Fibroblast of pulmonary artery (primary cell): Measurements from ENCODE around the gene PALM3.
A peak's percentile ranks its signal among the peaks of the same experiment; 100 is the strongest.

ENCODE experiments used
- DNase-seq: peaks from one replicate; pipeline ENCODE4 v3.0.0-alpha.2; 2010; ENCODE audit warnings: low read depth
- H3K4me3 ChIP-seq: replicated peaks from 2 replicates; pipeline ENCODE4 v1.5.1; 2011; ENCODE audit warnings: low read depth, mild to moderate bottlenecking, control low read depth, low read length, moderate library complexity
- TF ChIP-seq, protein P1 (sequence below): IDR thresholded peaks from 2 replicates; pipeline ENCODE4 v1.5.1; 2011; ENCODE audit warnings: mild to moderate bottlenecking, control low read depth, low read length, inconsistent platforms; ENCODE audit errors: missing control alignments

PALM3 gene

DNA sequence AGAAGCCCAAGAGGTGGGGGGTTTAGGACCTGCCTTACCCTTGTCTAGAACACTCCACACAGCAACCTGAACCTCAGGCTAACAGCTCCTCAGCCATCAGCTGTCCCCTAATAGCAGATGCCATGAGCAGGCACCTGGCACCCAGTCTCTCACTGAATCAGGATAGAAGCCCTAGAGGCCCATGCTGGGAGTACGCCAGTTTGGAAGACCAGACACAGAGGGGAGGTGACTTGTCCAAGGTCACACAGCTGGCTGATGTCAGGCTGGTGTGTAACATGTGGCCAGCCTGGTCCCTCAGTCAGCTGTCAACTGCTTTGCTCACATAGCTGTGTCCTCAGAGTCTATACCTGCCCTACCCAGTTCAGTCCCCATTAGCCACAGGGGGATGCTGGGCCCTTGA is 41.4 kb upstream of the PALM3 start:
- no peak for DNase-seq
- no peak overlapping the region for H3K4me3 ChIP-seq
- TF ChIP-seq, protein P1, sequence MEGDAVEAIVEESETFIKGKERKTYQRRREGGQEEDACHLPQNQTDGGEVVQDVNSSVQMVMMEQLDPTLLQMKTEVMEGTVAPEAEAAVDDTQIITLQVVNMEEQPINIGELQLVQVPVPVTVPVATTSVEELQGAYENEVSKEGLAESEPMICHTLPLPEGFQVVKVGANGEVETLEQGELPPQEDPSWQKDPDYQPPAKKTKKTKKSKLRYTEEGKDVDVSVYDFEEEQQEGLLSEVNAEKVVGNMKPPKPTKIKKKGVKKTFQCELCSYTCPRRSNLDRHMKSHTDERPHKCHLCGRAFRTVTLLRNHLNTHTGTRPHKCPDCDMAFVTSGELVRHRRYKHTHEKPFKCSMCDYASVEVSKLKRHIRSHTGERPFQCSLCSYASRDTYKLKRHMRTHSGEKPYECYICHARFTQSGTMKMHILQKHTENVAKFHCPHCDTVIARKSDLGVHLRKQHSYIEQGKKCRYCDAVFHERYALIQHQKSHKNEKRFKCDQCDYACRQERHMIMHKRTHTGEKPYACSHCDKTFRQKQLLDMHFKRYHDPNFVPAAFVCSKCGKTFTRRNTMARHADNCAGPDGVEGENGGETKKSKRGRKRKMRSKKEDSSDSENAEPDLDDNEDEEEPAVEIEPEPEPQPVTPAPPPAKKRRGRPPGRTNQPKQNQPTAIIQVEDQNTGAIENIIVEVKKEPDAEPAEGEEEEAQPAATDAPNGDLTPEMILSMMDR = no peak

DNA sequence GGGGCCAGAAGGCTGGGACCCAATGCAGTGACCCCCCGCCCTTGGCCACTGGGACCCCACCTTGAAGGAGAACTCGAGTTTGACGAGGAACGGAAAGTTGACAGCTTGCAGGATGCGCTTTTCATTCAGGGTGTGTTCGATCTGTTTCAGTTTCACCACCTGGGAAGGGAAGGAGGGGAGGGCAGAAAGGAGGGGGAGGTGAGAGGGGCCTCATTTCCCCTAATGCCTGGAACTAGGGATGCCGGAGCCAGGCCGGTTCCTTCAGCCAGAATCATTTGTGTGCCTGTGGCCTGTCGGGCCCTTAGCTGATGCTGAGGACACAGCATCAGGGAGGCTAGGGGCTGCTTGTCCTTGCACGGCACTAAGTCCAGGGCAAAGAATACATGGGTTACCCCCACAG is 40.9 kb upstream of the PALM3 start:
- no peak for DNase-seq
- TF ChIP-seq, protein P1 = no peak
- H3K4me3 ChIP-seq = no peak overlapping the region

DNA sequence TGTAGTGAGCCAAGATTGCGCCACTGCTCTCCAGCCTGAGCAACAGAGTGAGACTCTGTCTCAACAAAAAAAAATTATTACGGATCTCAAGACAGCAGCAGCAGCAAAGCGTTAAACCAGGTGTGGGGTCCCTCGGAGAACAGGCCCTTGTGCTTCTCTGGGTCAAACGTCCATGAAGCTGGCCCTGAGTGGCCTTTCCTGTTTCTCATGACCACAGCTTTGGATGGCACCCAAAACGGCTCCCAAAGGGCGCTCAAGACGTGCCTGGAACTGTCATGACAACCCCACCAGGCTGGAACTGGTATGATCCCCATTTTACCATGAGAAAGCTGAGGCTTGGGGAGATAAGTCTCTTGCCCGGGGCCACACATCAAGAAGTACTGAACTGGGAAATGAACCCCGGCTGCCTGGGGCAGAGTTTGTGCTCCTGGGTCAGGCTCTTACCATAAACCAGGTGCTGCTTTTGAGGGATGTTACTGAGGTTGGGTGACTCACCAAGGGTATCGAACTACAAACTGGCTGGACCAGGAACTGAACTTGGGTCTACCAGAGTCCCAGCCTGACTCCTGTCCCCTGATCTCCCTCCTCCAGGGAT is 40.3 kb upstream of the PALM3 start:
- H3K4me3 ChIP-seq = no peak overlapping the region
- TF ChIP-seq, protein P1 = no peak
- no peak for DNase-seq

DNA sequence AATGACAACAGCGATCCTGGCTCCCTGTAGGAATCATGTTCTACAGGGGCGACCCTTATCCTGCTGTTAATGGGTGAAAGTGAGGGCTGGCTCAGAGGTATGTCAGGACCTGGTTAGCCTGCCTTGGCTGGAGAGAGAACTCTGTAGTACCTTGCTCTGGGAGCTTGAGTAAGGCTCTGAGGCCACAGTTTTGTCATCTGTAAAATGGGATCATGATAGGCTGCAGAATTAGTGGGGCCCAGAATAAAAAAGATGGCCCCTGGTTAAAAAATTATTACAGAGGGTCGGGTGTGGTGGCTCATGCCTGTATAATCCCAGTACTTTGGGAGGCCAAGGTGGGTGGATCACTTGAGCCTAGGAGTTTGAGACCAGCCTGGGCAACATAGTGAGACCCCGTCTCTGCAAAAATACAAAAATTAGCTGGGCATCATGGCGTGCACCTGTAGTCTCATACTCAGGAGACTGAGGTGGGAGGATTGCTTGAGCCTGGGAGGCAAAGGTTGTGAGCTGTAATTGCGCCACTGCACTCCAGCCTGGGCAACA is 39.2 kb upstream of the PALM3 start:
- no peak overlapping the region for H3K4me3 ChIP-seq
- DNase-seq = no peak
- TF ChIP-seq, protein P1 = no peak

DNA sequence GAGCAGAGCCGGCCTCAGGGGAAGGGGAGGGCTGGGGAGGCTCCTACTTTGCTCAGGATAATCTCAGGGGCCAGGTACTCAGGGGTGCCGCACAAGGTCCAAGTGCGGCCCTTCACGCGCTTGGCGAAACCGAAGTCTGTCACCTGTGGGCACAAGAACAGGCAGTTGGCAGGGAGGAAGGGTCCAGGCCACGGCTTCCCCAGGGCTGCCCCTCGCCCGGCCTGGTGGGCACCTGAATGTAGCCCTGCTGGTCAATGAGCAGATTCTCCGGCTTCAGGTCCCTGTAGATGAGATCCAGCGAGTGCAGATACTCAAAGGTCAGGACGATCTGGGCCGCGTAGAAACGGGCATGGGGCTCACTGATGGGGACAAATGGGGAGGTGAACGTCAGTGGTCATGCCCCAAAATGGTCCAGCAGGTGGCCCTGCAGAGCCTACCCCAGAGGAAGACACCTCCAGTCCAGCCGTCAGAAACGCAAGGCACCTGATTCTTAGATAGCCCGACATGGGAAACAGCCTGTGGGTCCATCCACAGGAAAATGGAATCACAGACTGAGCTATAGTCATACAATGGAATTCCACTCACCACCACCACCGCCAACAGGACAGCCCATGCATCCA is 35.8 kb upstream of the PALM3 start:
- DNase-seq = no peak
- no peak overlapping the region for H3K4me3 ChIP-seq
- TF ChIP-seq, protein P1 = peak; percentile 24

DNA sequence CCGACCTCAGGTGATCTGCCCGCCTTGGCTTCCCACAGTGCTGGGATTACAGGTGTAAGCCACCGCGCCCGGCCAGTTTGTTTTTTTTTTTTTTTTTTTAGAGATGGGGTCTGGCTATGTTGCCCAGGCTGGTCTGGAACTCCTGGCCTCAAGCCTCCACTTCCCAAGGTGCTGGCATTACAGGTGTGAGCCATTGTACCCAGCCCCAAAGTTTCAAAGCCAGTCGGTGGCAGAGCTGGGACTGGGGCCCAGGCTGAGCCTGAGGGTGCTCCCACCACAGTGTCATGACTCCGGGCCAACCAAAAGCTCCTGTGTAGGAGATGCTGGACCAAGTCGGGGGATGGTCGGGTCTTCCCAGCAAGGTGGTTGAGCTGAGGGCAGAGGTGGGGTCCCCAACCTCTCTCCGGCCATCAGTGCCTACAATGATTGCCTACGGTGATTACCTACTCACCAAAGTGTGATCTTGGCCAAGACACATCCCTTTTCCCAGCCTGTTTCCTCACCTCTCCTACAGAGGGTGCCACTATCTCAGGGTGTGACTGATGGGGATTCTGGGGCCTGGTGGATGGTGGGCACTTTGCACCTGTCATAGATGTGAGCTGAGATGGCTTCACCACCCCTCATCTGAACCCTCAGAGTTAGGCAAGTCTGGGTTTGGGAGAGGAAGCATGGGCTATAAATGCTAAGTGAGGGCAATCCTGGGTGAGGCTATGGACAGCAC is 34.6 kb upstream of the PALM3 start:
- TF ChIP-seq, protein P1 = peak; percentile 8
- no peak overlapping the region for H3K4me3 ChIP-seq
- DNase-seq = no peak
